ENCODE results near the gene HPS3.
"Not testable (repeated sequence)": the region's sequence is repeated elsewhere in the genome, so short reads cannot be mapped to it uniquely, and the experiment has no call there.

Gene HPS3

DNA sequence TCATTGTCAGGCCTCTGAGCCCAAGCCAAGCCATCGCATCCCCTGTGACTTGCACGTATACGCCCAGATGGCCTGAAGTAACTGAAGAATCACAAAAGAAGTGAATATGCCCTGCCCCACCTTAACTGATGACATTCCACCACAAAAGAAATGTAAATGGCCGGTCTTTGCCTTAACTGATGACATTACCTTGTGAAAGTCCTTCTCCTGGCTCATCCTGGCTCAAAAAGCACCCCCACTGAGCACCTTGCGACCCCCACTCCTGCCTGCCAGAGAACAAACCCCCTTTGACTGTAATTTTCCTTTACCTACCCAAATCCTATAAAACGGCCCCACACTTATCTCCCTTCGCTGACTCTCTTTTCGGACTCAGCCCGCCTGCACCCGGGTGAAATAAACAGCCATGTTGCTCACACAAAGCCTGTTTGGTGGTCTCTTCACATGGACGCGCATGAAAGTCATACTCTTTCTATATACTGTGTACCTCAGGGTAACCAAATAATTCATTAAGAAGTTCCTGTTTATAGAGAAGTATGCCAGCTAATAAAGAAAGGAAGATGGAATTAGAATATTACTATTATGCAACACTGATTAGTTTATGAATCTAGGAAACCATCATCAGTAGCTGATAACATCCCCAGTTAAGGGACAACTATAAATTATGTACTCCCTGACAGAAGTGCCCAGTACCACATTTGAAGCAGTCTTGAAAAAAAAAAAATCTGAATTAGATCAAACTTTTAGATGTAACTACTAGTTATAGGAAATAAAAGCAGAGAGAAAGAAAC is 67.6 kb downstream of the HPS3 start:
- DNase-seq: not testable (repeated sequence)

- DNase-seq: no peak
Observed at GRCh38 chr3:149197669-149198068, 68.2 kb downstream of the HPS3 start.

GRCh38 chr3:149198611-149199010 is 69.2 kb downstream of the HPS3 start:
- DNase-seq: no peak

- no peak for DNase-seq
Observed at GRCh38 chr3:149199474-149199873, 70.0 kb downstream of the HPS3 start.

GRCh38 chr3:149203758-149204157 is 74.3 kb downstream of the HPS3 start:
- DNase-seq: no peak

GRCh38 chr3:149204390-149204991 is 75.1 kb downstream of the HPS3 start:
- DNase-seq: no peak

DNA sequence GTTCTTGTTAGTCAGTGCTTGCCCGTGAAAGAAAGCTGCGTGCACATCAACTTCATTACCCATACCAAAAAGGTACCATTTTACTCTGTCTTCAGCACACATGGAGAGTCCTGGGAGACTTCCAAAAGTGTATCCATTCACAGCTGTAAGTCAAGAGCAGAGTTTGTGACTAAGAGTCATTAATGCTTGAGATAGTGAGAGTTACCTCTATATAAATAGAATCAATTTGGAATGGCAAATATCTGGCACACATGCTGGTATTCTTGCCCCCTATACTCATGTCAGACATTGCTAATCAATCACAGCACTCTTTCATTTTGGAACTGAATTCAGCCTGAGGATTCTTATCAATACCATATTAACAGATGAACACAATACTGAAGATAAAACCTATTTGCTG is 78.0 kb downstream of the HPS3 start:
- no peak for DNase-seq

GRCh38 chr3:149209431-149209830 is 80.0 kb downstream of the HPS3 start:
- no peak for DNase-seq

- no peak for DNase-seq
Observed at GRCh38 chr3:149212386-149212785, 82.9 kb downstream of the HPS3 start.

DNA sequence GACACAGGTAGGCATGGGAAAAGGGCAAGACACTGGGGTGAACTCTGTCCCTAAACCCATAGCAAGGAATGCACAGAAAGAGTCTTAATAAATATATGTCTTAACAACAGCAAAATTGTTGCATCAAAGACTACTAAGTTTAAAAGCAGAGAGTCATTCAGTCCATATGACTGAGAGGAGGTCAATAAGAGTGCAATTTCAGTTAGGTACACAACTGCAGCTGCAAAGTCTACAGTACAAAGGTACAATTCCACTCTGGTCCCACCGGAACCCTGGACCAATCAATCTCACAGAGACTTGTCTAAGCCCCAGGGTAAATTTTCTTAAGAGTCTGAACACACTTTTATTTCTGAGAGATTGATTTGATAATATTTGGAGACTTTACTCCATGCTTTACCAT is 85.3 kb downstream of the HPS3 start:
- no peak for DNase-seq

DNA sequence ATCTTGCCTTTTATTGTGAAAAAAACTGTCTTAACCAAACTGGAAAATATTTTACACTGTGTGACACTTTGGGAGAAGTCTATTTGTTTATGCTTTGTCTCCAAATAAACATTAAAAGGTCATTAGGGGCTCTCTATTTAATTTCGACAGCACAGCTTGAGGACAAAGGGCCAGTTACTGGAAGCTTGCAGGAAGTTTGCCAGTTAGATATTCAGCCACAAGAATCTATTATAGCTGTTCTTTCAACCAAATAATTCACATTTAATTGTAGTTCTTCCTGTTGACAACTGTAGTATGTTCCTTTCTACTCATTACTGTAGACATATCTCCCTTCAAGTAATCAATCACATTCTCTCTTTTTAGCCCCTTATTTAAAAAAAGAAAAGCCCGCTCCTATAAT is 86.1 kb downstream of the HPS3 start:
- no peak for DNase-seq

- no peak for DNase-seq
Observed at GRCh38 chr3:149216193-149216869, 86.9 kb downstream of the HPS3 start.

DNA sequence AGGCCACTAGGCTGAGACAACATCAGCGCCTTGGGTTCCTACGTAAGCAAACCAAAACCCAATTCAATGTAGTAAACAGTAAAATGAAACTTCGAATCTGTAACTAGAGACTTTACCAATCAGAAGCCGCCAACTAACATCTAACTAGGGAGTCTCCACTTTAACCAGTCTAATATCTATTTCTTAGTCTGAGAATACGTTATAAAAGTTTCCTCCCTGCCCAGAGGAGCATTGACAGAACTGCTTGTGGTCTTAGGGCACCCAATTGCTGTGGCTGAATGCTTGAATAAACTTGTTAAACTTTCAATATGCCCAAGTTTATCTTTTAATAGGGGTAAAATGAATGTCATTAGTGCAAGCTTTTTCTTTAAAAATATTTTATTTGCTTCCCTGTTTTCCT is 87.9 kb downstream of the HPS3 start:
- no peak for DNase-seq

GRCh38 chr3:149219380-149220121 is 90.1 kb downstream of the HPS3 start:
- DNase-seq: not testable (repeated sequence)

GRCh38 chr3:149221783-149222517 is 92.5 kb downstream of the HPS3 start, which contains the start of gene CP:
Gene CP (minus strand): TSS chr3:149221829. CDS start chr3:149221792, 37 bp downstream.
- no peak for DNase-seq

All from stimulated activated naive CD4-positive, alpha-beta T cell (primary cell).